ENCODE results near the gene TMC1.

The TMC1 gene

DNA sequence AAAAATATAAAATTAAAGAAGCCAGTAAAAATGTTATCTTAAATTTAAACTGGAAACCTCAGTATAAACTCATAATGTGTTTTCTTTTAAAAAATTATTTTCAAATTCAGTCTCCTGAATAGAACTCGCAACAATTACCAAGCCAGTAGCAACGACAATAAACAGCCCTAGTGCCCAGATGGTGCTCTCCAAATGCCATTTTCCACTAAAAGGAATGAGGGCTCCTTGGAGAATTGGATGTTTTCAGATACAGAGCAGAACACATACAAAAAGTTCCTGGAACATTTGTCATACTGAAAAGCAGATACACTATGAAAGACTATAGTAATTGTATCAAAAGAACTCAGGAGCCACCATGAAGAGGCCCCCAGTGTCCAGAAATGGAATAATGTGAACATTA is 97.4 kb downstream of the TMC1 start:
- DNase-seq = no peak

DNA sequence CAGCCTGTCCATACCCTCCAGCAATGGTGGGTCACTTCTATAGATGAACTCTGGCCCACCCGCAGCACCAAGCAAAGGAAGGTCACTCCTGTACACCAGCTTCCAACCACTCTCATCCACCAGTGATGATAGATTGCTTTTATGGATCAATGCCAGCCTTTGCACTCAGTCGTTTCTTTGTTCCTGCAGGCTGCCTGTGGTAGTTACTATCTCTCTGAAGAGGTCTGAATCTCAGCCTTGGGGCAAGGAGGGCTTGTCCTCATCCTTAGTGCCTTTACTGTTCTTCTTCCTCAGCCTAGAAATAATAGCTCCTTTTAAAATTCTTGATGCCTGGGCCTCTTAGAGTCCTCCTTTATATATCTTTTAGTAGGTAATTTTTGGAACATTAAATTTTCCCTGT is 100.8 kb downstream of the TMC1 start:
- no peak for DNase-seq

DNA sequence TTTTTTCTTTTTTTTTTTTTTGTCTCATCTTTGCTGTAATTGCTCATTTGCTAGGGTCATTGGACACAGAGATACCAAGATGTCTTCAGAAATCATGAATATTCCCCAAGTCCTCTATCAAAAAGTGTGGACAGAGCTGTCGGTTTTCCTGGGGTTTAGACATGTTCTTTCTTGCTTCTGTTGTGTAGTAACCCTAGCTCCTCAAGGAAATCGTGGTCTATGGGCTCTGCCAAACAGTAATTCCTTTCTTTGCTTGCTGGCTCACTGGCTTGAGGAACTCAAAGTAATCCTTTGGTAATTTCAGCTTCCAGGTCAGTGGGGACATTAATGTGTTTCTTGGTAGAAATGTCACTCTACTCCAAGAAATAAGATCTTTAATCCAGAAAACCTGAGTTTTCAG is 101.7 kb downstream of the TMC1 start:
- DNase-seq = no peak

DNA sequence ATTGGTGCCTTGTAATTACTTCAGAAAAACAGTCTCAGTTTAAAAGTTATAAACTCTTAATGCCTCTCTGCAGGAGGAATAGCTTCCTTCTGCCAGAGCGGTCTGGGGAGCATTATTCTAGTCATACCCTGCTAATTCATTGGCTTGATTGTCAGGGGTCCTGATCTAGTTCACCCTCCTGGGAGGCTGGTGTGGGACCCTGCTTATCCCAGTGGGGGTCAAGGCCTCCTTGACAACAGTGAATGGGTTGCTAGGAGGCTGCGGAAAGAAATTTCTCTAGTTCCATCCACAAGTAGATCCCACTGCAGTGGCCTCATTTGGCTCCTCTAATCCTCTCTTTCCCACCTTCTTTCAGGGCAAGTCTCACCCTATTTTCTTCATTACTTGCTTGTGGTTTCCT is 105.7 kb downstream of the TMC1 start:
- no peak for DNase-seq

DNA sequence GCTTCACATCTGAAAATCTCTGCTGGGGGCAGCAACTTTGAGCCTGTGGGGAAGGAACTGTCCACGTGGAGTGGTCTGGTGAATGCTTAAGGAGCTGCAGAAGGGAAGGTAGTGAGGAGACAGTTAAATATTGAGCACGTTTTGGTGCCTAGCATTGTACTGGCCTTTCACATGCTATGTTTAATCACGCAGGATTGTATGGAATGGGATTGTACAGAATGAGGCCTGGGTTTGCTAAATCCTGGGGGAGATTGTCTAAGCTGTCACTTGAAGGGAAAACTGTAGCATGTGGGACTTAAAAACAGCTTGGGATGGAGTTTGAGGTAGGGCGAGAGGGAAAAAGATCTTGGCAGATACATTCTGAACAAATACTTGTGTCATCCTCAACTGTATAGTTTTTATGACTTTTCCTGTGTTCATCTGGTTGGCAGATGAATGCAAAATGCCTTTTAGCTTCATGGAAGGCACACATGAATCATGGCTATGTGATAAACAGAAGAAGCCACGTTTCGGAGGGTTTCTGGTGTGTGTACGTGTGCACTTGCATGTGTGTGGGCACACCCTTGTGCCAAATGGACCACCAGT is 106.6 kb downstream of the TMC1 start:
- DNase-seq = no peak

DNA sequence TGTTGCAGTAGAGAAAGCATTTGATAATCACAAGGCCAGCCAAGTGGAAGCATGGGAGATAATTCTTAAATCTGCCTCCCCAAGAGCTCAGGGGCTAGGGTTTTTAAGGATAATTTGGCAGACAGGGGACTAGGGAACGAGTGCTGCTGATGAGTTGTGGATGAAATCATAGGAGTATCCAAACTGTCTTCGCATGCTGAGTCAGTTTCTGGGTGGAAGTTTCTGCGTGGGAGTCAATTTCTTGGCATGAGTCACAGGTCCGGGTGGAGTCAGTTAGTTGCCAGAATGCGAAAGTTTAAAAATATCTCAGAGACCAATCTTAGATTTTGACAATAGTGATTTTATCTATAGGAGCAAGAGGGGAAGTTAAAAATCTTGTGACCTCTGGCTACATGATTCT is 112.6 kb downstream of the TMC1 start:
- DNase-seq = peak; percentile 41

DNA sequence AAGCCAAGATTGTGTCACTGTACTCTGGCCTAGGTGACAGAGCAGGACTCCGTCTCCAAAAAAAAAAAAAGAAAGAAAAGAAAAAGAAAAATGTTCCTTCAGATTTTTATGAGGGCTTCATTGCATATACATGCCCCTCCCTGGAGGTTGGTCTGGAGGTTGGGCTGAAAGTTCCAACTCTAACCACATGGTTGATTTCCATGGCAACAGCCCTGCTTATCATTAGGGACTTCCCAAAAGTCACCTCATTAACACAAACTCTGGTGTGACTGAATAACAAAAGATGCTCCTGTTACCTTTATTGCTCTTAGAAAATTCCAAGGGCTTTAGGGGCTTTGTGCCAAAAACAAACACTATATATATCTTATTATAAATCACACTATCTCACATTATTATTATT is 113.8 kb downstream of the TMC1 start:
- DNase-seq = no peak

DNA sequence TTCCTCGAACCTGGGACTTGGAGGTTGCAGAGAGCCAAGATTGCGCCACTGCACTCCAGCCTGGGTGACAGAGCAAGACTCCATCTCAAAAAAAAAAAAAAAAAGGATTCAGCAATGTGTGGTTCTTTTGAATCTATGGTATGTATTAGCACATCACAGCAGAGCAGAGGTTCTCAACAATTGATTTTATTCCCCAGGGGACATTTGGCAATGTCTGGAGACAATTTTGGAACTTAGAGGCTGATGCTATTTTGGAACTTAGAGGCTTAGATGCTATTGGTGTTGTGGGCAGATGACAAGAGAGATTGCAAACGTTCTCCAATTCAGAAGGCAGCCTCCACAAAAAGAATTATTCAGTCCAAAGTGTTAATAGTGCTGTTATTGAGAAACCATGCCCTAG is 115.2 kb downstream of the TMC1 start:
- DNase-seq = no peak

DNA sequence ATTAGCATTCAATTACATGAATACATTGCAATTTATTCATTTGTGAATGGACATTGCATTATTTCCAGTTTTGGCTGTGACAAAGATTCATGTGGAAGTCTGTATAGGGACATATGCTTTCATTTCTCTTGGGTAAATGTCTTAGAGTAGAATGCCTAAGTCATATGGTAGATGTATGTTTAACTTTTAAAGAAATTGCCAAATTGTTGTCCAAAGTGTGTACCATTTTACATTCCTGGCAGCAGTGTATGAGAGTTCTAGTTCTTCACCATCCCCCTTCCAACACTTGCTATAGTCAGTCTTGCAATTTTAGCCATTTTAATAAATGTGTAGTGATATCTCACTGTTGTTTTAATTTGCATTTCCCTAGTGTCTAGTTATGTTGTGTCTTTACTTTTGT is 122.2 kb downstream of the TMC1 start:
- DNase-seq = no peak

DNA sequence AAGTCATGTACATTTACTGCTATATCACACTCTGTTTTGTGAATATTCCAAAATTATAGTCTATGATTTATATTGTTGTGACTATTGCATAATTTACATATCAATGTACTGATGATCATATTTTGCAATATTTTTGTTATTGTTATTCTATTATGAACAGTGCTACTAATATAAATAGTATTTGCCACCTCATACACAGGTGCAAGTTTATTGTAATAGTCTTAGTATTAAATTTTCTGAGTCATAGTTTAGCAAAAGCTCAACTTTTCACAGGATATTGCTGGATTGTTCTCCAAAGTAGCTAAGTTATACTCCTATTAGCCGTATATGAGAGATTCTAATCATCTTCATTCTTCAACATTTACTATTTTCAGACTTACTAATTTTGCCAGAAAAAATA is 124.7 kb downstream of the TMC1 start:
- DNase-seq = no peak

DNA sequence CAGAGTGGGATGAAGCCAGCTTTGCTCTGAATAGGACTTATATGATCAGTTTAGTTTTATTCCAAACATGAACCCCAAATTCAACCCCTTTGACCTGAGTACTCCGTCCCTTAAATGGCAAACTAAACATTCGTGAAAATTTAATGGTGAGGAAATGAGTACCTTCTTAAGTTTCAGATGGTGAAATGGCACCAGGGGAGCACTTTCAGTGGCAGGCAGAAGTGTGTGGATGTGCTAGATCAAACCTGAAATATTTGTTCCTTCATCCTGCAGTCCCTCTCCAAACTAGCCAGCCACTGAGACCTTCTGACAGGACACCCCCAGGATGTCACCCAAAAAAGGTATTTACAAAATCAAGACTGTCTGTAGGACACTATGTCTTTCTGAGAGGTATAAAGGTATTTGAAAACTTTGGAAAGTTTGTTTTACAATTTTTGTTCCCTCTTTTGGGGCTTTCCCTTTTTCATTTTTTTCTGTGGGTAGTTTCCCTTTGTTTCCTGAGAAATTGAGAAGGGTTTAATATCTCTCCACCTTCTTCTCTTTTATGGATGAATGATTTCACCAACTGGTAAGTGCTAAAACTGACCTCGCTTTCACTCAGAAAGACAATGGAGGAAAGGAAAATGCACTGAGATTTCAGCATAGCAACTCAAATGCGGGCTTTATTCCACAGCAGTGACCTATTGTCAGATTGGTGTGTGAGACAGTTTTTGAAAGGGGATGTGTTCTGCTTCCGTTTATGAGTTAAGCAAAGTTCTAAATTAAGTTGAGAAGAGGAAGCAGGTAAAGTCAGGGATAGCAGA is 127.1 kb downstream of the TMC1 start:
- DNase-seq = no peak

DNA sequence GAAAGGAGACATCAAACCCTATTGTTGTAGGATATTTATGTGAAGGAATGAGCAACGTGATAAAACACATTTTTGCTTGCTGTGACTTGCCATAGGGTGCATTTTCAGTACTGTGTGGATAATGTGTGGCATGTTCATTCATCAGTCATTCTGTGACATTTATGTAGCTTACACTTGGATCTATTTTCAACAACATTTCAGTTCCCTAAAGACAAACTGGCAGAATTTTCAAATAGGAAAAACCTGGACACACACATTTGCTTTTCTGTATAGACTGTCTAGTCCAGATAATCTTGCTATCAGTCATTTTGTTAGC is 127.7 kb downstream of the TMC1 start:
- no peak for DNase-seq

DNA sequence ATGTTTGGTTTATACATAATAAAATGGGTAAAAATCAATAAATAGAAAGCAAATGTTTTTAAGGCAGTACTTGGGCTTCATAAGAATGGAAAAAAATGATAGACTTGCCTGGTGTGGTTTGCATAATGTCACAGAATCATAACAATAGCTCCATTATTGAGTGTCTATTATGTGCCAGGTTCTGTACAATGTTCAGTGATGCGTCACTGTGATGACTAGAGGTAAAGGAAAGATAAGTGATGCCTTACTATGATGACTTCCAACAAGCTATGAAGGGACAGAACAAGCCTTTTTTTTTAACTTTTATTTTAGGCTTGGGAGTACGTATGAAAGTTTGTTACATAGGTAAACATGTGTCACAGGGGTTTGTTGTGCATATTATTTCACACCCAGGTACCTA is 128.8 kb downstream of the TMC1 start:
- no peak for DNase-seq

DNA sequence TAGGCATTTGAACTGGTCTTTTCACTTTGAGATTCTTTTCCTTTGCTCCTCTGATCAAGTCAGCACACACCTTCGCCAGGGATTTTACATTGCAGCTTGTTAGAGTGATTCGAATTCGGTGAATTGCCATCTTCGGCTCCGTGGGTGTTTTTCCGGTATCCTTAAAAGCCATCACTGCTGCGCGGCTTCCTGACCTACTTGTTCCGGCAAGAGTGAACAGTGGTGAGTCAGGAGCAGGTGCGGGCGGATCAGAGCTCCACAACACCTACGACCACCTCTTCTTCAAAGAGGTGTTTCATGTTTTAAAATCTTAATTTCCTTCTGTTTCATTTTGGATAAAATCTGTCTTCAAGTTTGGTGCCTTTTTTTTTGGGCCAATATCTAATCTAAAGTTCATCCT is 134.6 kb downstream of the TMC1 start:
- DNase-seq = no peak

DNA sequence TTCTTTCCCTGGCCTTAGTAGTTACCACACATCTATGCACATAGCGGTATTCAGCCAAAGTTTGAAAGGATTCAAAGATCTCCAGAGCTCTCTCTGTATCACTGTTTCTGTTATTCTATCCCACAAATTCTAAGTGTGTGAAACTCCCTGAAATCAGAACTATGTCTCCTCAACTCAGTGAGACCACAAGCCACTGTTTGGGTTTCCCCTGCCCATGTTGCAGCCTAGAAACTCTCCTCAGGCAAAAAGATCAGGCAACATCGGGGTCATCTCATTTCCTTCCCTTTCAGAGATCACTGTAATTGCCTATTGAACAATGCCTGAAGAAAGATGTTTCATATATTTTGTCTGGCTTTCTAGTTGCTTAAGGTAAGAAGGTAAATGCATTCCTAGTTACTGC is 135.6 kb downstream of the TMC1 start:
- no peak for DNase-seq

DNA sequence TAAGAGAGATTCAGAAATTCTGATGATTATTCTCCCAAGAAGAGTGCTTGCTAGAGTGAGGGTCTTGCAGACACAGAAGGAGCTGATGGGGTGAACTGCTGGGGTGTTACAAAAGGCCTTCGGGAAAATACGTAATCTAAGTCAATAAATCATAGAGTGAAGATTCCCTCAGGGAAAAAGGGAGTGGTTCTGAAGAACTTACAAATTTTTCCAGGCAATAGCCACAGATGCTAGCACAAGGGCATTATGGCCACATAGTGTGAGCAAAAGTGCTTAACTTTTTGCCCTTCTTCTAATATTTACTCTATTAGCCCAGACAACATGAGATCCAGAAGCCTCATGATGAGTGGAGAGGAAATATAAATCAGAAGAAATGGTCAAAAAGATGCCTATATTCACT is 137.3 kb downstream of the TMC1 start:
- no peak for DNase-seq

DNA sequence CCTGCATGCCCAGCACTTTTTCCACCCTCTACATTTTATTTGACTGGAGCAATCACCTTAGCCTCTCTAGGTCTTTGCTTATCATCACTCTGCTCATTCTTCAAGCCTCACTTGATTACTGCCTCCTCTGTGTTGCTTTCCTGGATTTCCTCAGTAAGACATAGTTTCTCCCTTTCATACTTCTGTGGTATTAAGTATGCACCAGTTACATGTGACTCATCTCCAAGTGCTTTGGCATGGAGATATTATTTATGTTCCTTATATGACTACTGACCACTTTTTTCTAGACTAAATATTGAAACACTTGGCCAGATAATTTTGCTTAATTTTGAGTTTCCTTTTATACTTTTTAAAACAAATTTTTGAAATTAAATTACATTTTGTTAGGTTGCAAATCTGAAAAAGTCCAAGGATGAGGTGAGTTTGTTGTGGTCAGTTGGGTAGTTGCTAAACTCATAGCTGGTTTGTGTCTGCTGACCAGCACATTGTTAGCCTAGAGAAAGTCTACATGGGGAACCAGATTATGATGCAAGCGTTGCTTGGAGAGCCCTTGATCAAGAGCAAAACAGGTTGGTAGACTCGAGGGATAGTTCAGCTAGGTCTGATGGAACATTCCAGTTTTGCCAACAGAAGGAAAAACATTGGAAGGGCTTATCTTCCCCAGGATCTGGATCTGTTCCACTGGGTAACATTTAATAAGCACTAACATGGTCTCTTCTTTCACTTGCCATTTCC is 140.2 kb downstream of the TMC1 start:
- DNase-seq = no peak

DNA sequence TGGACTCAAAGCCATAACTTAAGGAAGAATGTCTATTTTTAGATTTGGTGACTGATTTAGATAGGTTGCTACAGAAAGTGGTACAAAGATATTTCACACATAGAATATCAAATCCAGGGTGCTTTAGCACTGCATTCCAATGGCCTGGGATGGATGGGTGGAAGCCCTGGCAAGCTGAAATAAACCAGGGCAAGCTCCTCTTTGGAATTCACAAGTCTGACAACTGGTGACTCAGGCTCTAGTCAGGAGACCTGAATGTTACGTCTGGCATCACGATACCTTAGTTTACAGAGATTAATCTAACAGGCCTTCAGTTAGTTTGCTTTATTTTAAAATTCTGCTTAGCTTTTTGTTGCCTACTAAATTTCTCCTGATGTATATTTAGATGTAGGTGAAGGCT is 144.0 kb downstream of the TMC1 start:
- DNase-seq = no peak

DNA sequence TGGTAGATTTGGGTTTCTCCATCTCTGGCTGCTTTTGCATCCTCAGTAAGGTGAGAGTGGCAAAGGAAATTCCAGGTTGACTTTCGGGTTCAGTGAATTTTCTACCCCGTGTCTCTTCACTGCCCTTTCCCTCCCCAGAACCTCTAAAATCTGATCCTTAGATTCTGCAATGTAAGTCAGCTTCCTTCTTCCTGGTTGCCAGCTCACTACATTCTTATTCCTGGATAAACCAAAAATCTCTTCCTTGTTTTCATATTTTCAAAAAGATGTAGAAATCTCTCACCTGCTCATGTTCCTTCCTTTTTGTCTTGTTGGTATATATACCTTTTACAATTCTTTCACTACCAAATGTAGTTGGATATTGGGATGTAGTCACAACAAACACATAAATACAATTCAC is 145.8 kb downstream of the TMC1 start:
- no peak for DNase-seq

DNA sequence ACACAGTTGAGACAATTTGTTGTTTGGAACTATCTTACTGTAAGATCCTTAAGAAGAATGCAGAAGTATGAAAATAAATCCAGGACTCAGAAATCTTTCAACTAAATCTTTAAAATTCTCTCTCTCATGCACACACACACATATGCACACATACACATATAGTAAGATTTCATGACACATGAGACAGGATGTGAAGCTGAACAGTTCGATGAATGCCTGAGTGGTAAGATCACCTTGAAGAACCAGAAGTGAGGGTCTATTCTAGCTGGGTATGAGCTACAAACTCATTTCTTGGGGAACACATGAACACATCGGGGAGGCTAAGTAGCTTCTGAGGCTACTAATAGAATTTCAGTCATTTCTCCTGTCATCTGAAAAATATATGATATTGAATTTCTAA is 153.6 kb downstream of the TMC1 start:
- DNase-seq = no peak

DNA sequence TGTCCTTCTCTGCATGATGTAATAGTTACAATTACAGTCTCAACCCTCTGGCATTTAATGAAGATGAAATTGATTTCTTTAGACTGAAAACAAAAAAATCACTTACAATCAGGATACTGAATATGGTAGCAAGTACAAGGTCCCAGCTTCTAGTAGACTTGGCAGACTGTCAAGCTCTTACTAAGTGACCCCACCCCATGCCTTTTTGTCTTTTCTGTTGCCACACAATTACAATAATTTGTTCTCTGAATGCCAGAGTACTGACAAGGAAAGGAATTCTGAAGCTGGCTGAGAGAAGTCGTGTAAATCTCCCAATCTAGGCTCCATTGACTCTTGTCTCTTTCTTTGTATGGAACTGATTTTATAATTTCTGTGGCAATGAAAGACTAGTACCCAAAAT is 154.2 kb downstream of the TMC1 start:
- DNase-seq = no peak

DNA sequence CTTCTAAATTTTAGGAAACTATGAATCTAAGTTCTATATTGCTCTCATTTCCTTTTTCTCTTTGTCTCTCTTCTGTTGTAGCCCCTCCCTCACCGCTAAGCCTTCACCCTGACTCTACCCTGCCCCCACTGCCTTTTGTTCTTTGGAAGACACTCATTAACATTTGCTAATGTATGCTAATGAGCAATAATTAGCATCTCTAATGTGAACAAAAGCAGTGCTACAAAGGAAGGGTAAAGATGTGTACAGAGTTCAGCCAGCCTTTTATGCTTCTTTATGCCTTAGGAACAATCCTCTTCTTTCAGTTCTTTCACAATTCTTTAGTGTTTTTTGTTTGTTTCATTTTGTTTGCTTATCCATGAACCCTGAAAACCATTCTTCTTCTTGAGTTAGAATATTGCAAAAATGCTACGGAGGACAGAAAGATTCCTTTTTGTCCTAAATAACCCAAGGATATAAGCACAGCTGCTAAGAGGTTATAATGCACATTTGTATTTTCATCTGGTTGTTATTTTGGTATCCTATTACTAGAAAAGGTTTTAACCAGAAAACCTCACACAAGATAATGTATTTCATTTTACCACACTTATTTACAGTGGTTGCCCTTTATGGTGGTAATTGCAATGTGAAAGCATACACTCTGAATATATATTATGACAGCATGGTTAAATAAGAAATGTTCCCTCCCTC is 159.3 kb downstream of the TMC1 start:
- DNase-seq = no peak

DNA sequence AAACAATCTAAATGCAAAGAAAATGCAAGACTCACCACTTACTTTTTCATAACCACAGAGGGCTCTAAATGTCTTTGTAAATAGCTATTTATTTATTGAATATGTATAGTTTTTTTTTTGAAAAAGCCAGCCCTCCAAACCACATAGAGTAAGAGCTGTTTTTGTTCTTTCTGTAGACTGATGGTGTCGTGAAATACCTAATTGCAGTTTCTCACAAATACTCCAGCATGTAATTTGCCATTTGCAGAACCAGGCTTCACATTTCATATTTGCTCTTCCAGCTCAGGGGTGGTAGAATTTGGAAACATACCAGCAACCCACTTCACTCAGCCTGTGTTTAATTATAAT is 159.8 kb downstream of the TMC1 start:
- no peak for DNase-seq

DNA sequence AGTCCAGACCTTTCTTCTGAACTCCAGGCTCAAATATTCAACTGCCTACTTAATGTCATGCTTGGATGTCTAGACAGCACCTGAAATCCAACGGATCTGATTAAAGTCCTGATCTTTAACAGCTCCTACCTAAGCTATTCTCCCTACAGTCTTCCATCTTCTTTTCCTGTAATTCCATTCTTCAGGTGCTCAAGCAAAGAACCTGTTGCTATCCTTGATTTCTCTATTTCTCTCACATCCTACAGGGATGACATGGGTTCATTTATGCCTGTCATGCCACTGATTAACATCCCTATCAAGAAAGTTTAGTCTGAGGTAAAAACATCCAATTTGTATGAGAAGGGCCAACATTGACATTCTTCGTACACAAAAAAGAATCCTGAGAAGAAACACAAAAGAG is 163.2 kb downstream of the TMC1 start:
- no peak for DNase-seq
